HFFc6 (cell line): ENCODE data around the gene OR4Q3. TPM values are rescaled to one million over a fixed set of nuclear protein-coding genes. Genes with fewer than 3 reads are reported as not detected.
"Not testable (repeated sequence)": the region's sequence is repeated elsewhere in the genome, so short reads cannot be mapped to it uniquely, and the experiment has no call there.

ENCODE experiments used
- DNase-seq: peaks from one replicate; pipeline ENCODE4 v3.0.0-alpha.2; 2018
- H3K27ac Mint-ChIP-seq: 2 replicates; pipeline ENCODE4 v1.8.0; 2020; ENCODE audit warnings: mild to moderate bottlenecking, mixed read lengths
- H3K27me3 Mint-ChIP-seq: 2 replicates; pipeline ENCODE4 v1.8.0; 2021; ENCODE audit warnings: mild to moderate bottlenecking, moderate library complexity, mixed read lengths; ENCODE audit not compliant: insufficient read depth
- H3K36me3 Mint-ChIP-seq: 2 replicates; pipeline ENCODE4 v1.8.0; 2021; ENCODE audit warnings: low read depth, mixed read lengths
- H3K4me1 Mint-ChIP-seq: 2 replicates; pipeline ENCODE4 v1.8.0; 2020; ENCODE audit warnings: low read depth, mixed read lengths
- H3K4me3 Mint-ChIP-seq: 2 replicates; pipeline ENCODE4 v1.8.0; 2020; ENCODE audit warnings: mild to moderate bottlenecking, moderate library complexity, mixed read lengths
- H3K9me3 Mint-ChIP-seq: 2 replicates; pipeline ENCODE4 v1.8.0; 2020; ENCODE audit warnings: mild to moderate bottlenecking, mixed read lengths
- long read RNA-seq: library from polyadenylated mRNA; unstranded; transcript quantifications from one replicate; pipeline ENCODE4 v2.0.0, GENCODE V29; 2019
- total RNA-seq, 6 experiments: library from RNA; stranded (reverse); fragmentation: NEBNext Ultra II Directional; extraction: Animal tissue kit (Norgen Biotek cat#: 25700); gene quantifications; 2 replicates in 1 of 6; 3 replicates in 5 of 6; pipeline ENCODE4 v1.2.3, GENCODE V29; 2021
- TF ChIP-seq, protein P1 (sequence below): fragments of 200-600 bp; sonication (generic); IDR thresholded peaks from 2 replicates; pipeline ENCODE4 v1.5.0; 2021; ENCODE audit warnings: antibody characterized with exemption, mild to moderate bottlenecking

The OR4Q3 gene
- not detected for total RNA-seq
- long read RNA-seq, result 0 reads

DNA sequence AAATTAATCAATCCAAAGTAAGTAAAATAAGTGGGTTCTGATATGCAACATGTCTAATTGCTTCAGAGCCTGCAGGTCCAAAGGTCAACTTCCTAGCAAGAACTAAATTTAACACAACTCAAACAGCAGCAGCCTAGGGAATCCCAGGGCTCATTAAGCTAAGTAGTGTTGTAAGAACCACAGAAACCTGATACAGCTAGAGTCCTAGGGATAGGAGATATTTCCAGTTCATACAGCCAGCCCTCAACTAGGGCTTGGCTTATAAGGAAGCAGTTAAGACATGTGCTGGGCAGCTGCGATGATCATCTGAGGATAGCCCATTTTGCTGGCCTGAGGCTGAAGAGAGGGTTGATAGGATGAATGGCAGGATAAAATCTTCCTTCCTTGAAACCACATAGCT, at the start of gene OR4Q3:
TSS of gene OR4Q3 (plus strand) at position 316 of the 400 bp plus-strand sequence.
- Mint-ChIP-seq H3K9me3 (peaks cover 36% of the 10 kb centered on the region), H3K36me3 (no peaks in the 10 kb centered on the region), H3K27me3 (no peaks in the 10 kb centered on the region; the same call in 1 of the 2 replicates), H3K4me1 (no peaks in the 10 kb centered on the region), H3K27ac (no peak within 1 kb of the TSS), H3K4me3 (no peak within 1 kb of the TSS)
- DNase-seq, result no peak
- TF ChIP-seq, protein P1, sequence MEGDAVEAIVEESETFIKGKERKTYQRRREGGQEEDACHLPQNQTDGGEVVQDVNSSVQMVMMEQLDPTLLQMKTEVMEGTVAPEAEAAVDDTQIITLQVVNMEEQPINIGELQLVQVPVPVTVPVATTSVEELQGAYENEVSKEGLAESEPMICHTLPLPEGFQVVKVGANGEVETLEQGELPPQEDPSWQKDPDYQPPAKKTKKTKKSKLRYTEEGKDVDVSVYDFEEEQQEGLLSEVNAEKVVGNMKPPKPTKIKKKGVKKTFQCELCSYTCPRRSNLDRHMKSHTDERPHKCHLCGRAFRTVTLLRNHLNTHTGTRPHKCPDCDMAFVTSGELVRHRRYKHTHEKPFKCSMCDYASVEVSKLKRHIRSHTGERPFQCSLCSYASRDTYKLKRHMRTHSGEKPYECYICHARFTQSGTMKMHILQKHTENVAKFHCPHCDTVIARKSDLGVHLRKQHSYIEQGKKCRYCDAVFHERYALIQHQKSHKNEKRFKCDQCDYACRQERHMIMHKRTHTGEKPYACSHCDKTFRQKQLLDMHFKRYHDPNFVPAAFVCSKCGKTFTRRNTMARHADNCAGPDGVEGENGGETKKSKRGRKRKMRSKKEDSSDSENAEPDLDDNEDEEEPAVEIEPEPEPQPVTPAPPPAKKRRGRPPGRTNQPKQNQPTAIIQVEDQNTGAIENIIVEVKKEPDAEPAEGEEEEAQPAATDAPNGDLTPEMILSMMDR, result no peak

DNA sequence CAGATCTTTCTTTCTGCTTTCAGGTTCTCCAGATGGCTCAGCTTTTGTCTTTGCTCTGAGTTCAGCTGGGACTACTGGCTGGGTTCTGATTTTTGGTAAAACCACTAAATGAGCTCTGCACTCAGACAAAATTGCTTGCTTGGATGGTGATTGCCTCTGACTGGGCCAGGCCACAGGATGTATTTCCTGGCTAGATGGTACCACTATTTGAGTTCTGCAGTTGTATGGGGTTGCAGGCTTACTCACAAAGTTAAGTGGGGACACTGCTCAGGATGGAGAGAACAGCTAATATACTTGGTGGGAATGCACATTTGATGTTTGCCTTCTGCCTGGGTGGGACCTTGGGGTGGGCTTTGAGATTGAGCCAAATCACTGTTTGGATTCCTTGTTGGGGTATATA, 14.0 kb upstream of the OR4Q3 start:
- H3K27me3 Mint-ChIP-seq, result no peaks in the 10 kb centered on the region
- no peak overlapping the region for H3K4me3 Mint-ChIP-seq
- peaks cover 6% of the 10 kb centered on the region for H3K9me3 Mint-ChIP-seq
- DNase-seq, result no peak
- TF ChIP-seq, protein P1, result no peak
- no peaks in the 10 kb centered on the region for H3K4me1 Mint-ChIP-seq
- no peak overlapping the region for H3K27ac Mint-ChIP-seq
- H3K36me3 Mint-ChIP-seq, result no peaks in the 10 kb centered on the region

- Mint-ChIP-seq H3K9me3 (peaks cover 6% of the 10 kb centered on the region), H3K4me3 (no peak overlapping the region), H3K36me3 (no peaks in the 10 kb centered on the region), H3K27ac (no peak overlapping the region), H3K27me3 (no peaks in the 10 kb centered on the region), H3K4me1 (no peaks in the 10 kb centered on the region)
- TF ChIP-seq, protein P1, result no peak
- DNase-seq, result no peak
Observed at GRCh38 chr14:19729763-19730162, 13.6 kb upstream of the OR4Q3 start.

DNA sequence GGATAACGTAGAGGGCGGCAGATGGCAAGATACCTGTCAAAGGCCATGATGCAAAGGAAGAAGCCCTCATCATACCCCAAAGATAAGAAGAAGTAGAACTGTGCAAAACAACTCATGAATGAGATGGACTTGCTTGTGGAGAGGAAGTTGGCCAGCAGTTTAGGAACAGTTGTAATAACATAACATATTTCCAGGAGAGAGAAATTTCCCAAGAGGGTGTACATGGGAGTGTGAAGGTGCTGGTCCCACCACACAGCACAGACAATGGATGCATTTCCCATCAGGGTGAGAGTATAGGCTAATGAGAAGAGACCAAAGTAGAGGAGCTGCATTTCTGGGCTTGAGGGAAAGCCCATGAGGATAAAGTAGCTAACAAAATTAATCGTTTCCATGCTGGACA, 9.5 kb upstream of the OR4Q3 start:
- peaks cover 16% of the 10 kb centered on the region for H3K9me3 Mint-ChIP-seq
- H3K4me3 Mint-ChIP-seq, H3K27ac Mint-ChIP-seq, H3K36me3 Mint-ChIP-seq, H3K4me1 Mint-ChIP-seq, H3K27me3 Mint-ChIP-seq, DNase-seq: not testable (repeated sequence)

DNA sequence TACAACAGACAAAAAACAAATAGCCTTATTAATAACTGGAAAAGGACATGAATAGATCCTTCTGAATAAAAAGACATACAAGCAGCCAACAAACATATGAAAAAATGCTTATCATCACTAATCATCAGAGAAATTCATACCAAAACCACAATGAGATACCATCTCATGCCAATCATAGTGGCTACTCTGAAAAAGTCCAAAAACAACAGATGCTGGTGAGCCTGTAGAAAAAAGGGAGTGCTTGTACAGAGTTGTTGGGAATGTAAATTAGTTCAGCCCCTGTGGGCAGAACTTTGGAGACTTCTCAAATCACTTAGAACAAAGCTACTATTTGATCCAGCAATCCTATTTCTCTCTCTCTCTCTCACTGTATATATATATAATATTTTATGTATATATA, 8.9 kb downstream of the OR4Q3 start:
- DNase-seq, H3K36me3 Mint-ChIP-seq, H3K27me3 Mint-ChIP-seq, H3K27ac Mint-ChIP-seq, H3K4me1 Mint-ChIP-seq, H3K4me3 Mint-ChIP-seq: not testable (repeated sequence)
- peaks cover 16% of the 10 kb centered on the region for H3K9me3 Mint-ChIP-seq

- Mint-ChIP-seq H3K4me1 (no peaks in the 10 kb centered on the region), H3K4me3 (no peak overlapping the region), H3K27me3 (no peaks in the 10 kb centered on the region), H3K9me3 (peaks cover 16% of the 10 kb centered on the region), H3K27ac (no peak overlapping the region), H3K36me3 (0 out of 2 replicates have a peak, but pooled peaks cover 6% of the 10 kb centered on the region)
- DNase-seq, result no peak
- TF ChIP-seq, protein P1, result no peak
Observed at GRCh38 chr14:19754172-19754571, 10.8 kb downstream of the OR4Q3 start.

GRCh38 chr14:19771491-19771890, 28.1 kb downstream of the OR4Q3 start:
- DNase-seq, H3K4me3 Mint-ChIP-seq, H3K4me1 Mint-ChIP-seq, H3K27me3 Mint-ChIP-seq, H3K27ac Mint-ChIP-seq, H3K36me3 Mint-ChIP-seq: not testable (repeated sequence)
- H3K9me3 Mint-ChIP-seq, result peaks cover 51% of the 10 kb centered on the region
